Choroid plexus epithelial cell (primary cell): ENCODE data around the gene LAMA5.
A peak's percentile ranks its signal among the peaks of the same experiment; 100 is the strongest.

Experiments used
- DNase-seq: peaks from one replicate; pipeline ENCODE4 v3.0.0-alpha.2; 2010; ENCODE audit warnings: low read depth
- H3K4me3 ChIP-seq: 2 replicates; pipeline ENCODE4 v1.5.1; 2011; ENCODE audit warnings: low read depth, mild to moderate bottlenecking, control low read depth, low read length, moderate library complexity
- TF ChIP-seq, protein P1 (sequence below): conservative IDR thresholded peaks from 2 replicates; pipeline ENCODE4 v1.5.1; 2011; ENCODE audit warnings: low read depth, mild to moderate bottlenecking, control low read depth, inconsistent platforms, low read length, moderate library complexity

LAMA5 gene

DNA sequence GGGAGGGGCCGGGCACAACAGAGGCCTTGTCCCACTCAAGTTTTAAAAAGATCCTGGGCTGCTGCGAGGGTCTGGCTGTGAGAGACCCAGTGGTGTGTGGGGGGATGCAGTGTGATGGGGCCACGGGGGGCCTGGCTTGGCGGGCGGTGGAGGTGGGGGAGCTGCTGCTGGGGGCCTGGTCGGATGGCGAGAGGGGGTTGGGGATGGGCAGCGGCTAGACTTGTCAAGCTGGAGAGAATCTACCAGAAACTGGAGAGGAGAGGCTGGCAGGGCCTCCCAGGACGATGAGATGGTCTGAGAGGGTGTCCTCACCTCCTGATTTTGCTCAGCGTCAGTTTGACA is 24.9 kb upstream of the LAMA5 start:
- H3K4me3 ChIP-seq = no peak overlapping the region
- no peak for DNase-seq
- TF ChIP-seq, protein P1, sequence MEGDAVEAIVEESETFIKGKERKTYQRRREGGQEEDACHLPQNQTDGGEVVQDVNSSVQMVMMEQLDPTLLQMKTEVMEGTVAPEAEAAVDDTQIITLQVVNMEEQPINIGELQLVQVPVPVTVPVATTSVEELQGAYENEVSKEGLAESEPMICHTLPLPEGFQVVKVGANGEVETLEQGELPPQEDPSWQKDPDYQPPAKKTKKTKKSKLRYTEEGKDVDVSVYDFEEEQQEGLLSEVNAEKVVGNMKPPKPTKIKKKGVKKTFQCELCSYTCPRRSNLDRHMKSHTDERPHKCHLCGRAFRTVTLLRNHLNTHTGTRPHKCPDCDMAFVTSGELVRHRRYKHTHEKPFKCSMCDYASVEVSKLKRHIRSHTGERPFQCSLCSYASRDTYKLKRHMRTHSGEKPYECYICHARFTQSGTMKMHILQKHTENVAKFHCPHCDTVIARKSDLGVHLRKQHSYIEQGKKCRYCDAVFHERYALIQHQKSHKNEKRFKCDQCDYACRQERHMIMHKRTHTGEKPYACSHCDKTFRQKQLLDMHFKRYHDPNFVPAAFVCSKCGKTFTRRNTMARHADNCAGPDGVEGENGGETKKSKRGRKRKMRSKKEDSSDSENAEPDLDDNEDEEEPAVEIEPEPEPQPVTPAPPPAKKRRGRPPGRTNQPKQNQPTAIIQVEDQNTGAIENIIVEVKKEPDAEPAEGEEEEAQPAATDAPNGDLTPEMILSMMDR = no peak

DNA sequence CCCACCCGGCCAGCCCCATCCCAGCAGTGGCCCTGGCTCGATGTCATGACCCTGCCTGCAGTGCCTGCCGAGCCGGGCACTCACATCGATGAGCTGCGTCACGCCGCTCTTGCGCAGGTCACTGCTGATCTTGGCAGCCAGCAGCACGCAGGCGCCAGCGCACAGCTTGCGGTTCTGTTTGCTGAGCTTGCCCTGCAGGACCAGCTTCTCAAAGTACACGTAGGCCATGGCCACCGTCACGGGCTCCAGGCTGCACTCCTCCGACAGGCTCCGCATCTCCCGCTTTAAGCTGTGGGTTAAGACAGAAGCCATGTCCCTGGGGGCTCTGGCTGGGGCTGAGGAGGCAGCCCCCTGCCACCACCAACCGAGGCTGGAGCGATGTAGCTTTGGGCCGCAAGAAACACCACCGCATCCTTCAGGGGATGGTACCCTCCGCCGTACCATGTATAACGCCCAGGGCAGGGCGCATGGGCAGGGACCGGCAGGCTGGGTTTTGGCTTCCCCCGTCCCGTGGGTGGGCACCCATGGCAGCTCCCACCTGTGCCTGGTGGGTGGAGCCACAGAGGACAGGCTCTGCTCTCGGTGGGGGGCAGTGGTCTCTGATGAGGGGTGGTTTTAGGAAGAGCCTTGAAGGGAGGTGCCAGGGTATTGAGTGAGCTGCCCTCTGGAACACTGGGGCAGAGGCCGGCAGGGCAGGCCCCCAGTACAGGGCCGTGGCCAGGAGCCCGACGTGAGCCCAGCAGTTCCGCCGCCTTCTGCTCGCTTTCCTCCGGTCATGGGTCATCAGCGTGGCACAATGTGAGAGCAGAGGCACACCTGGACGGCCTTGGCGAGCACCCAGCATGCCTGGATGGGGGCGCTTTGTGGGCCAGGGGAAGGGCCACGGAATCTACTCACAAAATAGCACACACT is 24.3 kb upstream of the LAMA5 start:
- no peak for DNase-seq
- TF ChIP-seq, protein P1 = no peak
- H3K4me3 ChIP-seq = no peak overlapping the region

DNA sequence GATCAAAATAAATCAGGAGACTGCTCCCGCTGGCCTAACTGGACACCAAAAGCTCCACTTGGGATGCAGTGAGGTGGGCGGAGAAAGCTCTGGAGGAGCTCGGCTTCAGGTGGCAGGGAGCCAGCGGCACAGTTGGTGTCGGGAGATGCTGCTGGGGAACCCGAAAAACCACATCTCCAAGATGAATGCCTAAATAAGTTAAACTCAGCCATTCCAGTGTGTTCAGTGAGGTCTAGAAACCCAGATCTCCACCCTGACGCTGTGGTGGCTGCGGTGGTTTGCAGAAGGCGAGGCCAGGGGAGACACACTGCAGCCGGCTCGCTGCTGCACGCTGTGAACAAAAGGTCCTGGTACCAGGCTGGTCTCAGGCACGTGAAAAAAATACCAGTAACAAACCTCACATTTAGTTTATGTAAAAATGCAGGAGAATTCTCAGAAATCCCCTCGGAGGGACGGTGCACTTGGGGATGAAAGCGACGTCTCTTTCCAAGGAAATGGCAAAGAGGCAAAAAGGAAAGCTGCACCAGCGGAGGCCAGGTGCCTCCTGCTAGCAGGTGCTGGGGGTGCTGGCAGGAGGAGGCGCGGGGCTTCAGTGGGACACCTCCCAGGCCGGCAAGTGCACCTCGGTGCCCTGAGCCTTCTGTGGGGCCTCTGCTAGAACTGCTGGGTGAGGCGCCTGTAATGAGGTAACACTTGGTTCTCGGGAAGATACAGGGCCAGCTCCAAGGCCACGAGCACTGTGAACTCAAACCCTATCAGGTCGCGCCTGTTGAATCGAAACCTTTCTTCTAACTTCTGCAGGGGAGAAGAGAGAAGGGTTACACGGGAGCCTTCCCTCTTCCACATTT is 23.4 kb upstream of the LAMA5 start:
- no peak for DNase-seq
- TF ChIP-seq, protein P1 = no peak
- H3K4me3 ChIP-seq = no peak overlapping the region

DNA sequence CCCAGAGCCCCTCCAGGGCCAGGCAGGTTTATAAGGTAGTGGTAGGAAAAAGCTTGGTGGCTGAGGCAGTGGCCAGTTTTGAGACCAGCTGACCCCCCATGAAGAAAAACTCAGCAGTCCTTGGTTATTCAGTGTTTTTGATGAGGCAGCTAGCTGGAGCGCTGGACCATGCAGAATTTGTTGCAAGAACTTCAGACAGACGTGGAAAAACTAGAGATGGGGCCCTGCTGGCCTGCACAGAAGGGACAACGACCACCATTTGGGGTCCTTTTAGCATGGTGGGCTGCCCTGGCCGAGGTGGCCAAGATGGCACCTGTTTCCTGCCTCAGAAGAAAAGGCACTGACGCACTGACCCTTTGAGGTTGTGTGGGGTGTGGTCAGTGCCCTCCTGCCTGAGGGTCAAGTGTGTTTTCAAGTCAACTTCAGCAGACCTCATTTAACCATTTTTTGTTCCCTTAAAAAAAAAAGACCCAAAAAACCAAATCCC is 22.5 kb upstream of the LAMA5 start:
- DNase-seq = no peak
- no peak overlapping the region for H3K4me3 ChIP-seq
- TF ChIP-seq, protein P1 = no peak

DNA sequence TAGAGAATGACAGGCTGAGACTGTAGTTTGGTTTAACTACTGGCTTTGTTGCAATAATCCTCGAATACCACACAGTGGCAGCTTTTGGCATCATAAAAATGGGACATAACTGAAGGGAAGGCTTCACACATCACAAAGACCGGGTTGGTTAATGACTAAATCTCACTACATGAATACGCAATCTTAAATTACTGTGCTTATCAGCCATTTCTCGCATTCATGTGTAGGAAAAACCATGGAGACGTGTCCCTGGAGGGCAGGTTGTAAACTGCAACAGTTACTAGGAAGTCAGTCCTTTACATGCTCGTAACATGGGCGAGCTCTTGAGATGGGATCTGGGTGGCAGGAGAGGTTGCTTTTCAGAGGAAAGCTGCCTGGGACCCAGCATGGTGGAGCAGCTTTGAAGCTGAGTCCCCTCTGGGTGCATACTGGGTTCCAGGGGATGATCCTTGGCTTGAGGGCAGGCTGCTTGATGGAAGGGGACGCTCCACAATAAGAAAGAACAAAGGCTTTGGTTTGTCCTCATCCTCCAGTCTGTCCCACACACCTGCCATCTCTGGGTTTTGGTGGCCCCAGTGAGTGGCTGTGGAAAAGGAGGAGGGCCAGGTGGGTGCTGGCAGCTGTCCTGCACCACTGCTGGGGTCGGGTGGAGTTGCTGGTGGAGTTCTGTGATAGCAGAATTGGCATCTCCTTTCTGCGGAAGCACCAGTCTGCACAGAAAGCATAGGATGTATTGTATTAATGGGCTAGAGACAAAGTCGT is 21.9 kb upstream of the LAMA5 start:
- DNase-seq = no peak
- no peak overlapping the region for H3K4me3 ChIP-seq
- TF ChIP-seq, protein P1 = no peak

DNA sequence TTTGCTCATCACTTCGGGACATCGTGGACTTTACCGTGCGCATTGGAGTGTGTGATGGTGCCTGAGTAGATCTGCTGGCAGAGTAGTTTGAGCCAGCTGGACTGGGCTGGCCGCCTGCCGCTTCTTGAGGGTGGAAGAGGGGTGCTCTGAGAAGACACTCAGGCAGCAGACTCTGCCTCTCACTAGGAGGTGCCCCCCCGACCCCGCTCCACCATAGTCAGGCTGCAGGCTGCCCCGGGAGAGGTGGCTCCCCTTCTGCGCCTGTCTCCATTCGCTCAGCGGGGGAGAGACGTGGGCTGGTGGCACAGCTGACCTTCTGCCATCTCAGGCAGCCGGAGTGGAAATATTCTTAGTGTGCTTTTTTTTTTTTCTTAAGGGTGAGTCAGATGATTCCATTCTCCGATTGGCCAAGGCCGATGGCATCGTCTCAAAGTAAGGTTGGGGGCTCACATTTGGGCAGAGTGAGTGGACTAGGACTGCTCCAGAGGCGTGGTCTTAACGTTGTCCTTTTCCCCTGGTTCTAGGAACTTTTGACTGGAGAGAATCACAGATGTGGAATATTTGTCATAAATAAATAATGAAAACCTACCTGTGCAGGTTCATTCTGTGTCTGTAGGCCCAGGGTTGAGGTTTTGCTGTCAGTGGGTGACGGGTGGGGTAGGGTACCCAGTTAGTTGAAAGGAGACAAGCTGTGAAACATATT is 21.0 kb upstream of the LAMA5 start:
- no peak for DNase-seq
- H3K4me3 ChIP-seq = peak overlapping the region; percentile 79
- TF ChIP-seq, protein P1 = no peak
